Measurements from ENCODE around the gene RPL37A.
A peak's percentile ranks its signal among the peaks of the same experiment; 100 is the strongest.
"Not testable (repeated sequence)": the region's sequence is repeated elsewhere in the genome, so short reads cannot be mapped to it uniquely, and the experiment has no call there.

Gene RPL37A

DNA sequence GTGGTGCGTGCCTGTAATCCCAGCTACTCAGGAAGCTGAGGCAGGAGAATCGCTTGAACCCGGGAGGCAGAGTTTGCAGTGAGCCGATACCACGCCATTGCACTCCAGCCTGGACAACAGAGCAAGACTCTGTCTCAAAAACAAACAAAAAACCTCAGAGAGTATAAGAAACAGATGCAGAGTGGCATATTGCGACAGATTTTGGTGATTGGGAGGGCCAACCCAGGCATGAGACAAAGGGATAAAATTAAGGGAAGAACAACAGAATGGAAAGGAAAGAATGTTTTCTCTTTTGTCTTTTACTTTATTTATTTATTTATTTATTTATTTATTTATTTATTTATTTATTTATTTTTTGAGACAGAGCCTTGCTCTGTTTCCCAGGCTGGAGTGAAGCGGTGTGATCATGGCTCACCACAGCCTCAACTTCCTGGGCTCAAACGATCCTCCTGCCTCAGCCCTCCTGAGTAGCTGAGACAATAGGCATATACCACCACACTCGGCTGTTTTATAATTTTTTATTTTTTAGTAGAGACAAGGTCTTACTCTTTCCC is 20.0 kb downstream of the RPL37A start:
- DNase-seq: not testable (repeated sequence)

DNA sequence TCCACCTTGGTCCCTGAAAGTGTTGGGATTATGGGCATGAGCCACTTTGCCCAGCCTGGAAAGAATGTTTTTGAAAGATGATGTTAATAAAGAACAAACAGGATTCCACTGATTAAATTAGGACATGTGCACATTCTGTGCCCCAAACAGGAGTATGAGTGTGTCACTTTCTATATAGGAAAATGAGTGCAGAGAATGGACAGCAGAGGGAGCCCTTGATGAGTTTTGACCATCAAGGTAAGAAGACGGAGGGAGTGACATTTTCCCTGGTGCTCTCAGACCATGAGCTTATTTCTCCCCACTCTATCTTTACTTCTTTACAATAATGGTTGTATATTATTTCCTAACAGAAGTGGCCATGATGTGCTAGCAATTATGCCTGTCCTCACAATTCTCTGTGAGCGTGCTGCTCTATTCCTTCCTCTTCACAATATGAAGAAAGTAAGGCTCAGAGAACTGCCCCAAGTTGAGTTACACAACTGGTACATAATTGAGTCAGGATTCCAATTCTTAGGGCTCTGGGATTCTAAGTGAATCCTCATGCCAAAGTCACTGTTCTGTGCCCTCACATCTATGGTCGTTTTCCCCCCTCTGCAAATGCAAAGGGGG is 20.6 kb downstream of the RPL37A start:
- peak; percentile 31 to 57 for DNase-seq

- DNase-seq: no peak
Observed at GRCh38 chr2:216520112-216520511, 21.5 kb downstream of the RPL37A start.

GRCh38 chr2:216522892-216523502 is 24.4 kb downstream of the RPL37A start:
- no peak for DNase-seq

- no peak for DNase-seq
Observed at GRCh38 chr2:216525972-216526371, 27.3 kb downstream of the RPL37A start.

DNA sequence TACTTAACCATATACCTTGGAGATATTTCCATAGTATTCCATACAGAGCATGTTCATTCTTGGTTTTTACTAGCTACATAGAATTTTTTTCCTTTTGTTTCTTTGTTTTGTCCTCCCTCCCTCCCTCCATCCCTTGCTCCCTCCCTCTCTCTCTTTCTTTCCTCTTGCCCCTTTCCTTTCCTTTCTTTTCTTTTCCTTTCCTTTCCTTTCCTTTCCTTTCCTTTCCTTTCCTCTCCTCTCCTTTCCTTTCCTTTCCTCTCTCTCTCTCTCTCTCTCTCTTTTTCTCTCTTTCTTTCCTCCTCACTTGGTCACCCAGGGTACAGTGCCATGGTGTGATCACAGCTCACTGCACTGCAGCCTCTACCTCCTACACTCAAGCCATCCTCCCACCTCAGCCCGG is 28.3 kb downstream of the RPL37A start:
- no peak for DNase-seq

DNA sequence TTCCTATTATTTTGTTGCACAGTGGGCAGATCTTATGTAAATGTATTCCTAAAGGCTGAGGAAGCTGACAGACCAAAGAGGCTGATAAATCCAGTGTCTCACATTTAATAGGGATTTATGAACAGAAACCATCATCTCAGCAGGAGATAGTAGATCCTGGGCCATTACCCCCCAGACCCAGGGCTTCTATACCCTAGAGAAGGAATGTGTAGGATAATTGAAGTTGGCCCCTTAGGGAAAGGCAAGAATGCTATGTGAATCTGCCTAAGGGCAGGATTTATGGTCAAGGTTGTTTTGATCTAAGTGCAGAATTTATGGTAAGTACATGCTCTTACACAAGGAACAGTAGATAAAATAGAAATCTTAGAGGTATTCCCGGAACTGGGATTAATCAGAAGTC is 29.0 kb downstream of the RPL37A start:
- DNase-seq: no peak

DNA sequence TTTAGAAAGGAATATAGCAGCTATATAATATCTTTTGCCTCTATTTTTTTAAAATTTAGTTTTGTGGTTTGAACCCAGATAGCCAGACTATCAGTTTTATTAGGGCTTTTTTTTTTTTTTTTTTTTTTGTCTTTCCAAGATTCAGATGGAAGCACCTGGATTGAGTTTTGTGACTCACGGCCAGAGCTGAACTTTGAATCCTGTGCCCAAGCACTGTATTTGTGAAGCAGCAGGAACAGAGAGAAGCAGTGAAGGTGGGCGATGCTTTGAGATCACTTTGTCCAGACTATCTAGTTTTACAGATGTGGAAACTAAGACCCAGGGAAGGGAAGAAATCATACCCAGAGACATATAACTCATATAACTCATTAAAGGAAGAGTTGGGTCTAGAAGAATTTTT is 33.9 kb downstream of the RPL37A start:
- DNase-seq: no peak

- DNase-seq: no peak
Observed at GRCh38 chr2:216533609-216534008, 35.0 kb downstream of the RPL37A start.

- no peak for DNase-seq
Observed at GRCh38 chr2:216534809-216535208, 36.2 kb downstream of the RPL37A start.

DNA sequence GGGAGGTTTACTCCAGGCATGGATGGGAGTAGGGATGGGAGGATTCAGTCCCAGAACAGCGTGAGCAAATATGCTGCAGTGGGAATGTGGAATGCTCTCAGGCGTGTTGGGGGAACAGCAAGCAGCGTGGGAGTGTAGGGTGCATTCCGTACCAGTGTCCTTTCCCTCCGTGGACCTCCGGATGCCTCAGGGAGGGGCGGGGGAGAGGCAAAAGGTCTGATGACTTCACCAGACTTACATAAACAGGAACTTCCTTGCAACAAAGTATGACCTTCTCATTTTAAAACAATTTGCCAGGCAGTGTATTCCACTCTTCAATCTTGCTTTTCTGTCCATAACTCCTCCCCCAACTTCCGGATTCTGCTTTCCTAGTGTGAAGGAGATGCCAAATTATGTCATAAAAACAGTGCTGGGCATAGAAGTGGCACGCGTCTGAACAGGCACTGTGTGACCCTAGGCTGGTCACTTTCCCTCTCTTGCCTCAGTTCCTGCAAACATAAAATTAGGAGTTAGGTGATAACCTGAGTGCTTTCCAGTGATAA is 36.9 kb downstream of the RPL37A start:
- no peak for DNase-seq

- DNase-seq: no peak
Observed at GRCh38 chr2:216536734-216537210, 38.1 kb downstream of the RPL37A start.

- no peak for DNase-seq
Observed at GRCh38 chr2:216537366-216537765, 38.7 kb downstream of the RPL37A start.

DNA sequence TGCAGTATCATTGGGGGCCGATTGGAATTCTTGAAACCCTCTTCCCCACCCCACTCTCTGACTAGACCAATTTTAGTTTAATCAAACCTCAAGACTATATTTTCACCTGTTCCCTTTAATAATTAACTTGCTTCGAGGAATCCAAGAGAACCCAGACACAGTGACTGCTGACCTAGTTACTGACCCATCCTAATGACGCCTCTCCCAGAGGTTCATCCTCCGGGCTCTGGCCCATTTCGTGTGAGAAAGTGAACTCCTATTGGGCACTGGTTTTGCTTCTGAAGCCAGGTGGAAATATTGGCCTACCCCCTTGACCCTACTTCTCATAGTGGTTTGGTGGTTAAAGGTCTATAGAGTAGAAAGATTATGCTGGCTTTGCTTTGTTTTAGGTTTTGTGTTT is 39.9 kb downstream of the RPL37A start:
- DNase-seq: no peak

GRCh38 chr2:216539120-216539519 is 40.5 kb downstream of the RPL37A start:
- DNase-seq: no peak

GRCh38 chr2:216539791-216540241 is 41.2 kb downstream of the RPL37A start:
- DNase-seq: no peak

DNA sequence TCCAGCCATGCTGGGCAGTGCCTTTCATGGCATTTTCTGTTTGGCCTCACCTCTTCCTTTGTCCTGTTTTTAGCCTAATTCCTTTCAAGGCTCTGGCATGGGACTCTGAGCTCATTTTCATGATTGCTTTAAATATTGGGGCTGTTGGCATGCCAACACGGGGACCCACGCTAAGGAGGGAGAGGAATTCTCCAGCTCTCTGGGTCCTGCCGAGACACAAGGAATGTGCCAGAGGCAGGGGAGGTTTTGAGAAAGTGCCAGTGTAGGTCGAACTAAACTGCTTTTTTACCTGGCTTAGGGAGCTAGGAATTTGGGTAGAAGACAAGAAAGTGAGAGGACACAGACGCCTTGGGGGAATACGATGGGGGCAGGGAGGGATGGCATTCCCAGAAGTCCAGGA is 42.3 kb downstream of the RPL37A start:
- DNase-seq: no peak

DNA sequence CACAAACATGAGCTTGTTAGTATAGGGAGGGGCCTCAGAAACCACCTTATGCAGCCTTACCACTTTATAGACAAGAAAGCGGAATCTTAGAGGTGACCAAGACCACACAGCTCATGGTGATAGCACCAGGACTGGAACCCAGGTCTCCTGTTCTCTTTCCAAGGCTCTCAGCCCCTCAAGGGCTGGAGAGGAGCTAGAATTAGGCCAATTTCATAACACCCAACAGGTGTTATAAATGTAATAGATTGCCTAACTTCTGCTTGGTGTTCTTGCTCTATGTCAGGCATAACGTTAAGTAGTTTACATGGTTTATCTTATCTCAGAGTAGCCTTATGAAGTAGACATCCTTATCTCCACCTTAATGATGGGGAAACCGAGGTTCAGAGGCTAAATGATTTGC is 42.9 kb downstream of the RPL37A start:
- DNase-seq: no peak

DNA sequence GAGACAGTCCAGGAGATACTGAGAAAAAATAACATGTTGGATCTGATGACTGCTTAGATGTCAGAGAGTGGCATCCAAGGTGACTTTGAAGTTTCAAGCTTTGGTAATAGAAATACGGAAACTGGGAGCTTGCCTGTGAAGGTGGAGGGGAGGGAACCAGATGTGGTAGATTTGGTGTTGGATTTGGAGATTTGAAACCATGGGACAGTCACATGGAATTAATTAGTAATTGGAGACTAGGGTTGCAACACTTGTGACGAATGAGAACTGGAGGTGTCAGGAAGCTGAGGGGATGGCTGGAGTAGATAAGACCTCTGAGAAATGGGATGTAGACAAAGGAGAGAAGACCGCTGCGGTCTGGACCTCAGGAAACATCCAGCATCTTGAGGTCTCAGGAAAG is 46.7 kb downstream of the RPL37A start:
- no peak for DNase-seq

DNA sequence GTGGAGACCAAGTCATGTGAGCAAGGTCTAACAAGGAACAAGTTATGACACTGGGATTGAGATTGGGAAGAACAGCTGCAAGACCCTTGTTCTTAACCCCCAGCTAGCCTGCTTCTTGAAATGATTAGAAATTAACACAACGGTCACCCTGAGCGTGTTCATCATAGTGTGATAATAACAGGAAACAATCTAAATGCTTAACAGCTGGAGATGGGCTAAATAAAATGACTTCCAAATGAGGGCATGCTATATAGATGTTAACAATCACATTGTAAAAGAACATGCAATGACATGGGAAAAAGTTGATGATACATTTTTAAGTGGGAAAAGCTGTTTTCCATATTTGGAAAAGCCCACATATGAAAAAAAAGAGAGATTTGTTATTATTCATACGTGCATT is 47.6 kb downstream of the RPL37A start:
- DNase-seq: no peak

DNA sequence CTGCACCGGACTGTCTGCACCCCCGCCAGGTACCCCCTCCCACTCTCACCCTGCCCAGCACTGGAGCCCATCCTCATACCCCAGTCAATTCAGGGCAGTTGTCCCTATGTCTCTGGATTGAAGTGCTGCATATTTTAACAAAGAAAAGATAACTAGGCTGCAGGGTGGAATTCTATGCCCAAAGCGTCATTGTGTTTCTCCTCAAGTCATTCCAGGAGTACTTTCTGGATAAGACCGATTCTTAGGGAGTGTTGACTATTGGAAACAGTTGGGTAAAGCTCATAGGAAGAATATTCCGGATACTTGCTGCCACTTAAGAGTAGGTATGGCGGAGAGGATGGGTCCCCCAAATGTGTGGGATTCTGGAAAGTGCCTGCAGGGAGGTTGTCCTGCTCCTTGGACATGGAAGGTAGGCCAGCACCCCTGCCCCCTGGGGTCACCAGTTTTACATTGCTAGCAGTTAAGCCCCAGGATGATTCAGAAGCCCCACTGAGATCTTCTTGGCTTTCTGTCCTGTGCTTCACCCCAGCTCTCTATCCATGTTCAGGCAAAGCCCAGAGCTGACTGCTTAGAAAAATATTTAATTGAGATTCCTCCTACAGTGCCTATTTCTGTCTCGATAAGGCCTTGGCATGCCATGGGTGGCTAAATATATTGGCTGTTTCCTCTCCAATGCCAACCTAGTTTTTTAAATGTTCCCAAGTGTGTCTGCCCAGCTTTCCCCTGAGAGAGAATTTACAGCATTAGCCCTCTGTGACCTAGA is 48.2 kb downstream of the RPL37A start:
- no peak for DNase-seq

GRCh38 chr2:216548901-216549331 is 50.3 kb downstream of the RPL37A start:
- no peak for DNase-seq

DNA sequence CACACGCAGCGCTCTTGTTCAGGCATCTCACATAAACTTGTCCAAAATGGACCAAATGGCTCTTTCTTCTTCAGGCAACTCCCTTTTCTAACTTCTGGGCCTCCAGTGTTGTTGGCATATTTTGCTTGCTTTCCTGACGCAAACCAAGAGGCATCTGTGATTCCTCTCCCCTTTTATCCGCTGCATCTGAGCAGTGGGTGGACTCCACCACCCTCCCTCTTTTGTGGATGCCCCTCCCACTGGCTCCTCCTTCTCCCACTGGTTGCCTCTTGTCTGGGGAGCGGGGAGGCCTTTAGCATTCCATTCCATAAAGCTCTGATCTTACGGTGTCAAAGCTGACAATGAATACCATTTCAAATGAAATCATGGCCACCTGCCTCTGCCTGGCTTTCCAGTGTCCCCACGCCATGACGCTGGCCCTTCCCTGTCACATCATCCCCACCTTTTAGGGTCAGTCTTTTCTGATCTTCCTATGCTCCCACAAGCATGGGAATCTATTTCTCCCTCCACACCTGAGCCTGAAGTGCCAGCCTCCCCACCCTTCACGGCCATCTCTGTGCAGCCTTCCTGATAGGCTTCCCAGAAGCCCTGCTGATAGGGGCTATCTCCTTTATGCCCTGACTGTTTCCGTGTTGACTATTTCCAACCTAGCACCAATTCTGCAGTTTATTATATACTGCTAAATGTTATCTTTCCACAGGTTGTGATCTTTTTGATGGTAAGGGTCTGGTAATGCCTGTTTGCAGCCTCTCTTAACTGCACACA is 51.5 kb downstream of the RPL37A start:
- no peak for DNase-seq

All from CD4-positive, alpha-beta T cell treated with Interleukin-1 beta for 1 hour (primary cell).